Measurements from ENCODE around the gene PID1.

The PID1 gene

DNA sequence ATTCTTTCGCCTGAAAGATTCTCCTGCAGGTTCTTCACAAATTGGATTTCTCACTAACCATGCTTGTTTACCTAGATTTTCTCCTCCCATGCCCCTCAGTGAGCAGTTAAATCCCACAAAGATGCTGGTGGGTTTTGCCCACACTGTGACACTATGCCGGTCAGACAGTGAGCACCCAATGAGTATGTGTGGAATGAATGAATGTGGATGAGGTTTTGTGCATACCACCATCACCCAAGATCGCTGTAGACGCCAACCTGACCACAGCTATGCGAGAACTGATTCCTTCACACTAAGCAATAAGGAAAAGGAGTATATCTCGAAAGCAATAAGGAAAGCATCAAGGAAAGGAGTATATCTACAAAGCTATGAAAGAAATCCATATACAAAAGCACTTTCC lies 116.7 kb downstream of the PID1 start:
- DNase-seq: no peak
- H3K23ac ChIP-seq (ENCODE audit: low read length): no peak overlapping the region
- no peak overlapping the region for H2BK120ac ChIP-seq (ENCODE audit: low read depth, low read length)
- H3K4ac ChIP-seq (ENCODE audit: low read depth, low read length): no peak overlapping the region
- H3K27me3 ChIP-seq (ENCODE audit: insufficient read depth, low read length, poor library complexity): no peaks in the 10 kb centered on the region
- no peak overlapping the region for H2BK15ac ChIP-seq (replicated peaks; ENCODE audit: low read depth)
- H3K36me3 ChIP-seq (ENCODE audit: control insufficient read depth, insufficient read depth, low read length): no peaks in the 10 kb centered on the region
- H3K9ac ChIP-seq (ENCODE audit: low read length): no peak overlapping the region
- no peak overlapping the region for H4K5ac ChIP-seq (ENCODE audit: low read length)
- no peak overlapping the region for H2AK5ac ChIP-seq (ENCODE audit: low read length)
- H3K27ac ChIP-seq (ENCODE audit: low read depth, low read length): no peak overlapping the region
- H3K4me1 ChIP-seq (ENCODE audit: control insufficient read depth, low read depth, low read length): no peaks in the 10 kb centered on the region
- H3K18ac ChIP-seq (ENCODE audit: low read length): no peak overlapping the region
- no peaks in the 10 kb centered on the region for H3K79me2 ChIP-seq (ENCODE audit: control insufficient read depth, insufficient read depth, low read length)
- no peak overlapping the region for H4K8ac ChIP-seq (ENCODE audit: low read depth, low read length)
- H3K4me3 ChIP-seq (ENCODE audit: low read length): no peak overlapping the region
- no peaks in the 10 kb centered on the region for H3K79me1 ChIP-seq (ENCODE audit: low read length)
- no CpG with 5 or more reads among the region's 6 CpGs for WGBS (ENCODE audit: extremely low coverage, insufficient coverage, low lambda C conversion rate)
- H3K56ac ChIP-seq (ENCODE audit: low read length): no peak overlapping the region
- H3K4me2 ChIP-seq (ENCODE audit: low read length): no peak overlapping the region
- H2BK5ac ChIP-seq (ENCODE audit: low read length): no peak overlapping the region

DNA sequence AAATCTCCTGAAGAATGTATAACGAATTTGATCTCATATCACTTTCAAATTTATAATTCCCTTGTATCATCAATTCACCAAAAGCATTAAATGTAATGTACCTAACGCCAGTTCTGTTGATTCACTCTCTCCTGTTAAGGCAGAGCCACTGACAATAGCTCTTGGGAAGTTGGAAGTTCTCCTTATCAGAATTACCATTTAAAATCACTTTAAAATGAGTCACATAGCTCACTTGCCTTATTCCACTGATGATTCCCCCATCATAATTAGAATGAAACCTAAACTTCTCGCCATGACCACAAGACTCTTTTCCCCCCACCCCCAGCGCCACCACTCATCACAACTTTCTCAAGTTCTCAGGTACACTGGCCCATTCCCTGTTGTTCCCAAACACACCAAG lies 117.1 kb downstream of the PID1 start:
- Histone ChIP-seq H3K79me1 (ENCODE audit: low read length) (no peaks in the 10 kb centered on the region), H3K27ac (ENCODE audit: low read depth, low read length) (no peak overlapping the region), H2BK15ac (replicated peaks; ENCODE audit: low read depth) (no peak overlapping the region), H3K36me3 (ENCODE audit: control insufficient read depth, insufficient read depth, low read length) (no peaks in the 10 kb centered on the region), H3K27me3 (ENCODE audit: insufficient read depth, low read length, poor library complexity) (no peaks in the 10 kb centered on the region), H3K23ac (ENCODE audit: low read length) (no peak overlapping the region), H3K9ac (ENCODE audit: low read length) (no peak overlapping the region), H3K79me2 (ENCODE audit: control insufficient read depth, insufficient read depth, low read length) (no peaks in the 10 kb centered on the region), H3K56ac (ENCODE audit: low read length) (no peak overlapping the region), H2BK5ac (ENCODE audit: low read length) (no peak overlapping the region), H3K18ac (ENCODE audit: low read length) (no peak overlapping the region), H2AK5ac (ENCODE audit: low read length) (no peak overlapping the region), H3K4me2 (ENCODE audit: low read length) (no peak overlapping the region), H4K8ac (ENCODE audit: low read depth, low read length) (no peak overlapping the region), H3K4me1 (ENCODE audit: control insufficient read depth, low read depth, low read length) (no peaks in the 10 kb centered on the region), H3K4ac (ENCODE audit: low read depth, low read length) (no peak overlapping the region), H4K5ac (ENCODE audit: low read length) (no peak overlapping the region), H3K4me3 (ENCODE audit: low read length) (no peak overlapping the region), H2BK120ac (ENCODE audit: low read depth, low read length) (no peak overlapping the region)
- 100% methylated on average over 1 of the region's 4 CpGs for WGBS (ENCODE audit: extremely low coverage, insufficient coverage, low lambda C conversion rate)
- no peak for DNase-seq

DNA sequence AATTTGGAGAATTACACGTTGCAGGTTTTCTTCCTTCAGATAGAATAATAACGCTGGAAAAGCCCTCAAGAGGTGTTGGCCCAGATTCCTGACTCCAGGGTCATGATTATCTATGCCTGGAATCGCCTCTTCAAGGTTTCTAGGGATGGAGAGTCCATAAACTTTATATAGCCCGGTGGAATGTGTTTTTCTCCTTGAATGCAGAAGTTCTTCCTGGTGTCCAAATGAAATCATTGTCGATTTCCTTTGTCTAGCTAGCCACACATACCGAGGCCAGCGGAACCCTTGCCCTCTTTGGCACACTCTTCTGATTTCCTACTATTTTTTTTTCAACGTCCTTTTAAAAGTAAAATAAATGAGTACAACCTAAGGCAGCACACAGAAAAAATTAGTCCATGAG lies 117.8 kb downstream of the PID1 start:
- Histone ChIP-seq H3K79me1 (ENCODE audit: low read length) (no peaks in the 10 kb centered on the region), H2BK15ac (replicated peaks; ENCODE audit: low read depth) (no peak overlapping the region), H3K27me3 (ENCODE audit: insufficient read depth, low read length, poor library complexity) (no peaks in the 10 kb centered on the region), H3K4me2 (ENCODE audit: low read length) (no peak overlapping the region), H3K18ac (ENCODE audit: low read length) (no peak overlapping the region), H4K5ac (ENCODE audit: low read length) (no peak overlapping the region), H3K9ac (ENCODE audit: low read length) (no peak overlapping the region), H3K4me1 (ENCODE audit: control insufficient read depth, low read depth, low read length) (no peaks in the 10 kb centered on the region), H3K23ac (ENCODE audit: low read length) (no peak overlapping the region), H3K4me3 (ENCODE audit: low read length) (no peak overlapping the region), H3K36me3 (ENCODE audit: control insufficient read depth, insufficient read depth, low read length) (no peaks in the 10 kb centered on the region), H3K4ac (ENCODE audit: low read depth, low read length) (no peak overlapping the region), H3K79me2 (ENCODE audit: control insufficient read depth, insufficient read depth, low read length) (no peaks in the 10 kb centered on the region), H4K8ac (ENCODE audit: low read depth, low read length) (no peak overlapping the region), H3K27ac (ENCODE audit: low read depth, low read length) (no peak overlapping the region), H3K56ac (ENCODE audit: low read length) (no peak overlapping the region), H2BK5ac (ENCODE audit: low read length) (no peak overlapping the region), H2AK5ac (ENCODE audit: low read length) (no peak overlapping the region), H2BK120ac (ENCODE audit: low read depth, low read length) (no peak overlapping the region)
- no CpG with 5 or more reads among the region's 8 CpGs for WGBS (ENCODE audit: extremely low coverage, insufficient coverage, low lambda C conversion rate)
- DNase-seq: no peak

DNA sequence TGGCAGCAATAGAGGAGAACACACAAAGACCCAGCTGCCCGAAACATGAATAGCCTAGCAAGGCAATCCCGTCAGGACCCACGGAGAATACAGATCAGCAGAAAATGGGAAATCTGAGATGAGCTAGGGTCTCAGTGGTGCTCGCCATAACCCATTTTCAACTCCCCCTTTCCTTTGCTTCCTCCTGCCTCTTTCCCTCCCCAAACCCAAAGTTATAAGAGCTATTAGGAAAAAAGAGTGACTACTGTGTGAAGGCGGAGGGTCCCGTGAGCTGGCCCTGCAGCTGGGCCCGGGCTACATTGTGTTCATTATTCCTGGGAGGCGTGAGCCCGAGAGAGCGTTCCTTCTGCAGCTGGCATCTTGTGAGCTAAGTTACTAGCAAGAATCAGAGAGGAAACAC lies 118.4 kb downstream of the PID1 start:
- Histone ChIP-seq H3K4me2 (ENCODE audit: low read length) (no peak overlapping the region), H2BK5ac (ENCODE audit: low read length) (no peak overlapping the region), H4K5ac (ENCODE audit: low read length) (no peak overlapping the region), H3K79me1 (ENCODE audit: low read length) (no peaks in the 10 kb centered on the region), H3K4me1 (ENCODE audit: control insufficient read depth, low read depth, low read length) (no peaks in the 10 kb centered on the region), H3K79me2 (ENCODE audit: control insufficient read depth, insufficient read depth, low read length) (no peaks in the 10 kb centered on the region), H3K23ac (ENCODE audit: low read length) (no peak overlapping the region), H3K27ac (ENCODE audit: low read depth, low read length) (no peak overlapping the region), H3K56ac (ENCODE audit: low read length) (no peak overlapping the region), H2BK15ac (replicated peaks; ENCODE audit: low read depth) (no peak overlapping the region), H2BK120ac (ENCODE audit: low read depth, low read length) (no peak overlapping the region), H3K9ac (ENCODE audit: low read length) (no peak overlapping the region), H3K4me3 (ENCODE audit: low read length) (no peak overlapping the region), H2AK5ac (ENCODE audit: low read length) (no peak overlapping the region), H3K4ac (ENCODE audit: low read depth, low read length) (no peak overlapping the region), H3K18ac (ENCODE audit: low read length) (no peak overlapping the region), H3K27me3 (ENCODE audit: insufficient read depth, low read length, poor library complexity) (no peaks in the 10 kb centered on the region), H4K8ac (ENCODE audit: low read depth, low read length) (no peak overlapping the region), H3K36me3 (ENCODE audit: control insufficient read depth, insufficient read depth, low read length) (no peaks in the 10 kb centered on the region)
- no CpG with 5 or more reads among the region's 10 CpGs for WGBS (ENCODE audit: extremely low coverage, insufficient coverage, low lambda C conversion rate)
- DNase-seq: no peak

GRCh38 chr2:229150317-229150716 lies 120.8 kb downstream of the PID1 start:
- Histone ChIP-seq H4K8ac (ENCODE audit: low read depth, low read length) (no peak overlapping the region), H3K4me3 (ENCODE audit: low read length) (no peak overlapping the region)
- no peak for DNase-seq

DNA sequence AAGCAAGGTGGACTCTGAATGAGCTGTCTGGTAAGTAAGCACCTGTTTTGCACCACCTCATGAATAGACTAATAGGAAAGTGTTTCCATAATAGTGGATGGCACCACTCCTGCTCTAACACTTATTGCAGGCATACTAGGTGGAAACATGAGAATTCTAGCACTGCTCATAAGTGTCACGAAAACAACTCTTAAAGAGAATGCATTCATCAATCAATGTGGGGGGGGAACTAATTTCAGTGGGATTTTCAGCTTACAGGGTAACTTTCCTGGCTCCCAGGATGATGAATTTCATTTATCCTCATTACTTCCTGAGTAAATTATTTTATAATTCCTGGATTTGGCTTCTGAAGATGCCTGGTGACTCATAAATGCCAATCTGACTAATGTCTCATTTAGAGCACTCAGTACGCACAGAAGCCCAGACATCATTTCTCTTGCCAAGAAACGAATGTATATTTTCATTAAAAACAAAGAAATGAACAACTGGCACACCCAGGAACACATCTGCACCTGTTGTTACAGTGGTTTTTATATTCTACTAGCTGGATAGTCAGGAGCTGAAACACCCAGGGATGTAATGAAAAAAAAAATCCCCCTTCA lies 129.6 kb downstream of the PID1 start:
- H3K79me2 ChIP-seq (ENCODE audit: control insufficient read depth, insufficient read depth, low read length): no peaks in the 10 kb centered on the region

More at GRCh38 chr2:229150317-229150716, 120.8 kb downstream of the PID1 start:
- no CpG with 5 or more reads among the region's 4 CpGs for WGBS (ENCODE audit: extremely low coverage, insufficient coverage, low lambda C conversion rate)
- H3K23ac ChIP-seq (ENCODE audit: low read length): no peak overlapping the region
- no peaks in the 10 kb centered on the region for H3K79me1 ChIP-seq (ENCODE audit: low read length)
- no peaks in the 10 kb centered on the region for H3K27me3 ChIP-seq (ENCODE audit: insufficient read depth, low read length, poor library complexity)
- H3K4ac ChIP-seq (ENCODE audit: low read depth, low read length): no peak overlapping the region
- H2BK15ac ChIP-seq (replicated peaks; ENCODE audit: low read depth): no peak overlapping the region
- H3K27ac ChIP-seq (ENCODE audit: low read depth, low read length): no peak overlapping the region
- H2BK5ac ChIP-seq (ENCODE audit: low read length): no peak overlapping the region
- no peak overlapping the region for H3K9ac ChIP-seq (ENCODE audit: low read length)
- H2BK120ac ChIP-seq (ENCODE audit: low read depth, low read length): no peak overlapping the region
- no peaks in the 10 kb centered on the region for H3K4me1 ChIP-seq (ENCODE audit: control insufficient read depth, low read depth, low read length)
- no peak overlapping the region for H3K4me2 ChIP-seq (ENCODE audit: low read length)
- no peak overlapping the region for H4K5ac ChIP-seq (ENCODE audit: low read length)
- no peak overlapping the region for H3K56ac ChIP-seq (ENCODE audit: low read length)
- no peaks in the 10 kb centered on the region for H3K79me2 ChIP-seq (ENCODE audit: control insufficient read depth, insufficient read depth, low read length)
- no peak overlapping the region for H3K18ac ChIP-seq (ENCODE audit: low read length)
- no peaks in the 10 kb centered on the region for H3K36me3 ChIP-seq (ENCODE audit: control insufficient read depth, insufficient read depth, low read length)
- no peak overlapping the region for H2AK5ac ChIP-seq (ENCODE audit: low read length)

More for the DNA sequence above, 129.6 kb downstream of the PID1 start:
- H3K4me3 ChIP-seq (ENCODE audit: low read length): no peak overlapping the region
- no peaks in the 10 kb centered on the region for H3K27me3 ChIP-seq (ENCODE audit: insufficient read depth, low read length, poor library complexity)
- no peaks in the 10 kb centered on the region for H3K36me3 ChIP-seq (ENCODE audit: control insufficient read depth, insufficient read depth, low read length)
- H2AK5ac ChIP-seq (ENCODE audit: low read length): no peak overlapping the region
- H4K8ac ChIP-seq (ENCODE audit: low read depth, low read length): no peak overlapping the region
- DNase-seq: no peak
- H3K4ac ChIP-seq (ENCODE audit: low read depth, low read length): no peak overlapping the region
- H3K27ac ChIP-seq (ENCODE audit: low read depth, low read length): no peak overlapping the region
- no peak overlapping the region for H3K23ac ChIP-seq (ENCODE audit: low read length)
- H3K4me2 ChIP-seq (ENCODE audit: low read length): no peak overlapping the region
- WGBS (ENCODE audit: extremely low coverage, insufficient coverage, low lambda C conversion rate): no CpG with 5 or more reads among the region's 3 CpGs
- H3K18ac ChIP-seq (ENCODE audit: low read length): no peak overlapping the region
- H2BK120ac ChIP-seq (ENCODE audit: low read depth, low read length): no peak overlapping the region
- no peak overlapping the region for H2BK5ac ChIP-seq (ENCODE audit: low read length)
- no peak overlapping the region for H3K56ac ChIP-seq (ENCODE audit: low read length)
- no peak overlapping the region for H2BK15ac ChIP-seq (replicated peaks; ENCODE audit: low read depth)
- no peaks in the 10 kb centered on the region for H3K79me1 ChIP-seq (ENCODE audit: low read length)
- H4K5ac ChIP-seq (ENCODE audit: low read length): no peak overlapping the region
- H3K4me1 ChIP-seq (ENCODE audit: control insufficient read depth, low read depth, low read length): no peaks in the 10 kb centered on the region
- H3K9ac ChIP-seq (ENCODE audit: low read length): no peak overlapping the region
